Midbrain (tissue), 1 donor: Measurements from ENCODE around the gene GKN2.
A peak's percentile ranks its signal among the peaks of the same experiment; 100 is the strongest.
"Not testable (repeated sequence)": the region's sequence is repeated elsewhere in the genome, so short reads cannot be mapped to it uniquely, and the experiment has no call there.

Source experiments
- DNase-seq: peaks from one replicate; lab custom pipeline; 2025; lab: John Stamatoyannopoulos, UW

GKN2 gene

DNA sequence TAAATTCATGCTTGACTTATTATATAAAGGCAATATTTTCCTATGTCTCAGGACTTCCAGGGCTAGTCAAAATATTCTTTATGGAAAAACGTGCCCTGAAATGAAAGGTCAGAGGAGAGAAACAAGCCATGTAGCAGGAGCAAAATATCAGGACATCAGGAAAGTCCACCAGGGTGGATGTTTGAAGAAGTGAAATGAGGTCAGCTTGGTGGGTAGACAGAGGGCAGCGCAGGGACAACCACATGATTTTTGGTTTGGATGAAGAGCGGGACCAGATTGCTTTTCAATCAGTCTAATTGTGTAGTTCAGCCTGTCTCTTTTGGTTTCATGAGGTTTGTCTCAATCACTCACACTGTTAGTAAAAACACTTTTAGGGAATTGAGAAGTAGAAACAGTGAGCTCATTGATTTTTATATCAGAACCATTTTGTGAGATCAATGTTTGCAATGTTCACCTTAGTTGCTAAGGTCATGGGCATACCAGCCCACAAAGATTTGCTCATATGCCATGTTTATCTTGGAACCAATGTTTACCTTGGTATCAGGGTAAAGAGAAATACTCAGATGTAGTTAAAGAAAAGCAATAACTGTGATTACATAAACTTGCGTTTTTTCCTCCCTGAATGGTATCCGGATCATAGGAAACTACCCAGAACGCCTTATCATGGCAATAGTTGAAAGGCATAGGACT is 32.1 kb downstream of the GKN2 start:
- DNase-seq: no peak

DNA sequence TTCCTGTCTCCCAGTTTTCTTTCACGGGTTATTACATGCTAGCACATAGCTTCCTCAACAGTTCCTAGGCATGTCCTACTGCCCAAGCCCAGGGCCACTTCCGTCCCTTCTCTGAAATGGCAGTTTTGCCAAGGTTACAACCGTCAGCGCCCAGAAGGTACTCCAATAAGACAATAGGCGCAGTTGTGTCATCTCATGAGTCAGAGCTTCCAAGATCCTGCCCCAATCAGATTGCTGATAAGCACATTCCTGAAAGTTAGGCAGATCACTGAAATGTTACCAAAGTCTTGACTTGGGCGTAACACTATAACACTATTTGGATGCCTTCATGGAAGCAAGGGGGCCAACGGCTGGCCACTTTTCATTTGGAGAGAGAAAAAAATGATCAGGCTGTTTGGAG is 34.2 kb downstream of the GKN2 start:
- DNase-seq: no peak

DNA sequence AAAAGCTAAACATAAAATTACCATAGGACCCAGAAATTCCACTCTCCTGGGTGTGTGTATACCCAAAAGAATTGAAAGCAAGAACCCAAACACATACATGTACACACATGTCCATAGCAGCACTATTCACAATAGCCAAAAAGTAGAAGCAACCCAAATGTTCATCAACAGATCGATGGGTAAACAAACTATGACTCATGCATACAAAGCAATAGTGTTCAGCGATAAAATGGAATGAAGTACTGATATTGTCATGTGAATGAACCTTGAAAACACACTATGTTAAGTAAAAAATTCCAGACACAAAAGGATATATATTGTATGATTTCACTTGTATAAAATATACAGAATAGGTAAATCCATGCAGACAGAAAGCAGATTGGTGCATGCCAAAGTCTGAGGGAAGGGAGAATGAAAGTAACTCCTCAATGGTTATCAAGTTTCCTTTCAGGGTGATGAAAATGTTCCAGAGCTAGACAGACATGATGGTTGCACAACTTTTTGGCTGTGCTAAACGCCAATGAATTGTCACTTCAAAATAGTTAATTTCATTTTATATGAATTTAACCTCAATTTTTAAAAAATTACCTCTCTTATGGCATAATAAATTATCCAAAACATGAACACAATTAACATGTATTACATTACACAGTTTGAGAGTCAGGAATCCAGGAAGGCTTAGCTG is 35.5 kb downstream of the GKN2 start:
- no peak for DNase-seq

DNA sequence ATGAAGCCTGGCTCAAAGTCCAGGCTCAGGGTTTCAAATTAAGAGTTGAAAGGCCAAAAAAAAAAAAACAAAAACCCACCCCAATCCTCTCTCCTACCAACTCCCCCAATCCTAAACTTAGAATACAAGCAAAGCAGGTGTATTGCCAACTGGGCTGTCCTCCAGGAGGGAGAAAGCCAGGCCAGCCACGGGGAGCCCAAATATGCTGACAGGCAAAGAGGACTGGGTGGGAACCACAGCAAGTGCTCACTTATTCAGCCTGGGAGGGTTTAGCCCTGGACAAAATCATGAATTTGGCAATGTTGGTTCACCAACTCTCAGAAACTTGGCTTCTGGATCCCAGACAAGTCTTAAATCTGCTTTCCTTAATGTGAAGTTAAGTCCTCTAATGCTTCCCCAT is 36.5 kb downstream of the GKN2 start:
- DNase-seq: no peak

DNA sequence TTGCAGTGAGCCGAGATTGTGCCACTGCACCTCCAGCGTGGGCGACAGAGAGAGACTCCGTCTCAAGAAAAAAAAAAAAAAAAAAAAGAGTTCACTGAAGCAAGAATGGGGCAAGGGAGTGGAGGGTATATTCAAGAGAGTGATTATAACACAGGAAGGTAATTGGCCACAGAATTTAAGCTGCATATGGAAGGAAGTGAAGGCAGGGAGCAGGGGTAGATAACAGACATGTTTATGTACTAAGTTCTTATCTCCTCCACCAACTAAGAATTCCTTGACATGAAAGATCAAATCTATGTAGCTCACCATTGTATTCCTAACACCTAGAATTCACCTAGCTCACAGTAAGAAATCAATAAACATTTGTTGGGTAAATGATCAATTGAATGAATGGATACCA is 37.3 kb downstream of the GKN2 start:
- DNase-seq: no peak

- no peak for DNase-seq
Observed at GRCh38 chr2:68913359-68913758, 39.3 kb downstream of the GKN2 start.

DNA sequence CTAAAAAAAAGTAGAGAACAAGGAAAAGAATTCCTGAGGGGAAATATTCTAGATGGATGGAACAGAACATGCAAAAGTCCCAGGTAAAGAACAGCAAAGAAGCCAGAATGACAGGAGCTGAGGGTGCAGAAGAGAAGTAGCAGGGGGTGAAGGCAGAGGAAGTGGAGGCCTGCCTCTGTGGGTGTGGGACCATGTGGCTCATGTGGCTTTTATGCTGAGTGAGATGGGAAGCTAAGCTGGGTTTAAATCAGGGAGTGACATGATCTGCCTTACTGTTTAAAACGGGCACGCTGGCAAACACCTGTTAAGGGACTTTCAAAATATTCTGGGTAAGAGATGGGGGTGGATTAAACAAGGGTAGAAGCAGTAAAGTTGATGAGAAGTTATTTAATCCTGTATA is 40.0 kb downstream of the GKN2 start:
- DNase-seq: no peak

- no peak for DNase-seq
Observed at GRCh38 chr2:68912111-68912510, 40.6 kb downstream of the GKN2 start.

DNA sequence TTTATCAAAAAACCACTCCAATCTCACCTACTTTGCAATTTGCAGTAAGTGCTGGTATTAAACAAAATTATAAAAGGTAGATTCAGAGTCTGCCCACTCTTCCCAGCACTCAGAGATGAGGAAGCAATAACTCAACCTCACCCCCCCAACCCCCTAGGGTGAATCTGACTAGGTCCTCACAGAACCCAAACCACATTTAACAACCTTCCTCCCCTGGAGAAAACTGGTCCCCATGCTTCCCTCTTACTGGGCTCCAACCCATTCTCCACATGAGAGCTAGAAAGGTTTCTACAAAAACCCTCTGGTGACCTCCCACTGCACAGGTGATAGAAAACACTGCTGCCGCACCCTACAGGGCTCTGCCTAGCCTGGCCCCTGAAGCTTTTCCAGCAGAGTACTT is 41.0 kb downstream of the GKN2 start:
- no peak for DNase-seq

- no peak for DNase-seq
Observed at GRCh38 chr2:68911246-68911645, 41.4 kb downstream of the GKN2 start.

DNA sequence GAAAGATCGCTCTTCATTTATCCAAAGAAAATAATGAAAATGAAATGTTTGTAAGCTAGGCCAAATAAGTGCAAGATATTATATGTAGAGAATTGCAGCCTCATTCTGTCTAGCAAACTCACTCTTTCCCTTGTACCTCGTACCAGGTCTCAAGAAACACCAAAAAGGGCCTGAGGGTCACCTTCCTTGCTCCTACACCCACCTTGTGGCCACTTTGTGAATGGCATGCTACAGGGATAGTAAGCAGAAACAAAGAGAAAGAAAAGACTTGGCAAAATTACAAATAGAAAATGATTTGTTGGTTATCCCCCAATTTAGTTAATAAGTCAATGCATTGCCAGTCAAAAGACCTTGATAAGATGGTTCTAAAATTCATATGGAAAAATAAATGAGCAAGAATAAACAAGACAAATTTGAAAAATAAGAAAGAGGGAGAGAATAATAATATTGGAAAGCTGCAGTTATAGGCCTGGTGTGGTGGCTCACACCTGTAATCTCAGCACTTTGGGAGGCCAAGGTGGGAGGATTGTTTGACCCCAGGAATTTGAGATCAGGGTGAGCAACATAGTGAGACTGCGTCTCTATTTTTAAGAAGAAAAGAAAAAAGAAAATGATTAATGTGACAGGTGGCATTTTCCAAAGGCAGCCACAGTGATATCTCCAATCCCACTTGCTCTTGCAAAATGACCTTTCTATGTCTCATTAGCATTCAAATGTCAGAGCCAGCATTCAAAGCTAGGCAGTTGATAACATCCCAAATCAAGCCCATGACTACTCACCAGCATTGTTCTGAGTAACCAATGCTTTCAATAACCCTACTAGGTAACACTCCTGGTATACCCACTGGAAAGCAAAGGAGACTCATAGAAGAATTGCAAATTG is 42.7 kb downstream of the GKN2 start:
- peak; percentile 66 for DNase-seq

DNA sequence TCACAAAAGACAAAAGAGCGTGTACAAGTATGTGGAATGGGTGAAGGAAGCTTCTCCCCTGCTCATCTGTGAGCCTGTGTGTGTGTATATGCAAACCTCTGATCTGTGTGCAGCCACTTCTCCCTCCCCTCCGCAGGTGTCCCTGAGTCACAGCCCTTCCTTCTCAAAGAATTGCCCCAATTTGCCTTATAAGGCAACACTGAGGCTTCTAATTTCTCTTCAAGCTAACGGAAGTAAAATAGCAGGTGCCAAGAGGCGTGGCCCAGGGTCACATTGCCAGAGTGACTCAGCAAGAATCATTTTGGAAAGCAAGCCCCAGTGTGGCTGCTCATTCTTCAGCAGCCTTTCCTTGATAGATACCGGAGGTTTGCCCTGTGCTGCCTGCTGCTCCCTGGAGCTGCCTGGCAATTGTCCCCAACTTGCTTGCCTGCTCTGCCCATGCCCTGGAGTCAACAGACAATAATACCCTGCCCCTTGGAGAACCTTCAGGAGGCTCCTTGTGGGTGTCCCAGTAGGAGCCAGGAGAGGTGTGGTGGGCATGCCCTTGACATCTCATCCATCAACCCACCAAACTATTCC is 44.2 kb downstream of the GKN2 start:
- DNase-seq: no peak

DNA sequence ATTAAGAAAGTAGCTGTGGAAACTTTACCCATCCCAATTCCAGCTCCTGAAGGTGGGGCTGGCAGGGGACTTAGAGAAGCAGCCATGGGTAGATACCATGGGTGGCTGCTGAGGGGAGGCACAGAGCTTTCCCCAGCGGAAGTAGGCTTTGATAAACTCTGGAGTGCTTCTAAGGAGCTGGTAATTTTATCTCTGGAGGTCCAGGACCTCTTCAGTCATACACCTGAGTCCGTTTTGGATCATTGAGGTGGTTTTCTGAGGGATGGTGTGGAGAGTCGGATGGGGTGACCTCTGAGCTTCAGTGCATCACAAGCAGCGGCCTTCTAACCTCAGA is 44.8 kb downstream of the GKN2 start:
- no peak for DNase-seq

- DNase-seq: no peak
Observed at GRCh38 chr2:68907232-68907919, 45.3 kb downstream of the GKN2 start.

DNA sequence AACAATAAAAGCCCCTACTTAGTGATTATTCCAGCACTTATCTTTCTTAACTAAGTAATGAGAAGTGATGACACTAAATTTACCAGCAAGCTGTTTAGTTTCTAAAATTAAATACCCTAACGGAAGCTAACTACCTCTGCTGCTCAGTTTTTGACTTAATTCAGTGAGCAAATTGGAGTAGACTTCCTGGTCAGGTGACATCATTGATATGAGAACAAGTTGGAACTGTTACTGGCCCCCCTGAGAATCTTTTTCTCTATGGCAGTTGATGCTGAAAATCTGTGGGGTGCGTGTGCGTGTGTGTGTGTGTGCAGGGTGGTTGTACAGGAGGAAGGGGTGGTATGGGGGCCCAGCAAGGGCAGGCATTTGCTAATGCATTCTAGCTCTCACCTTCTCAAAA is 46.0 kb downstream of the GKN2 start:
- no peak for DNase-seq

DNA sequence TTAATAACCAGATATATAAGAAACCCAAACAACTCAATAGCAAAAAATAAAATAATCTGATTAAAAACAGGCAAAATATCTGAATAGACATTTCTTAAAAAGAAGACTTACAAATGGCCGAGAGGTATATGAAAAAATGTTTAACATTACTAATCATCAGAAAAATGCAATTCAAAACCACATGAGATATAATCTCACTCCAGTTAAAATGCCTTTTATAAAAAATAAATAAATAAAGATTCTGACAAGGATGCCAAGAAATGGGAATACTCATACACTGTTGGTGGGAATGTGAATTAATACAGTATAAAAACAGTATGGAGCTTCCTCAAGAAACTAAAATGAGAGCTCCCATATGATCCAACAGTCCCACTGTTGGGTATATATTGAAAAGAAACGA is 47.6 kb downstream of the GKN2 start:
- DNase-seq: no peak

DNA sequence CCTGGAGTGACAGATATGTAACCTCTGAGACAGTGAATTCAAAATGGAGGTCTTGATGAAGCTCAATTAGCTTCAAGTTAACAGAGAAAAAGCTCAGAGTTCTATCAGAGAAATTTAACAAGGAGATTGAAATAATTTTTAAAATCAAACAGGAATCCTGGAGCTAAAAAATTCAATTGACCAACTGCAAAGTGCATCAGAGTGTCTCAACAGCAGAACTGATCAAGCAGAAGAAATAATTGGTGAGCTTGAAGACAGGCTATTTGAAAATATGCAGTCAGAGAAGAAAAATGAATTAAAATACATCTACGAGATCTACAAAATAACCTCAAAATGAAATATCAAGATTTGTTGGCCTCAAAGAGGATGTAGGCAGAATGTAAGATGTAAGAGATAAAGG is 51.1 kb downstream of the GKN2 start:
- no peak for DNase-seq

GRCh38 chr2:68901199-68901514 is 51.5 kb downstream of the GKN2 start:
- no peak for DNase-seq

GRCh38 chr2:68900496-68901198 is 52.0 kb downstream of the GKN2 start:
- DNase-seq: no peak

DNA sequence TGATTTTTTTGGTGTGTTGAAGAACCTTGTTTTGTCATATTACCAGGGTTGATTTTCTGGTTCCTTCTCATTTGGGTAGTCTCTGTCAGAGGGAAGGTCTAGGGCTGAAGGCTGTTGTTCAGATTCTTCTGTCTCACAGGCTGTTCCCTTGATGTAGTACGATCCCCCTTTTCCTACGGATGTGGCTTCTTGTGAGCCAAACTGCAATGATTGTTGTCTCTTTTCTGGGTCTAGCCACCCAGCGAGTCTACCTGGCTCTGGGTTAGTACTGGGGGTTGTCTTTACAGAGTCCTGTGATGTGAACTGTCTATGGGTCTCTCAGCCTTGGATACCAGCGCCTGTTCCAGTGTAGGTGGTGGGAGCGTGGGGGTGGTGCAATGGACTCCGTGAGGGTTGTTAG is 56.7 kb downstream of the GKN2 start:
- DNase-seq: not testable (repeated sequence)
